Chondrocyte (in vitro differentiated cells): ENCODE measurements around the gene EID2B. TPM values are rescaled to one million over a fixed set of nuclear protein-coding genes. Genes with fewer than 3 reads are reported as not detected.

Experiments used
- DNase-seq: peaks from one replicate; pipeline ENCODE4 v3.0.0; 2021; ENCODE audit warnings: mixed read lengths, low spot score
- H3K27ac Mint-ChIP-seq: one replicate; pipeline ENCODE4 v1.8.0; 2021; ENCODE audit warnings: mild to moderate bottlenecking, moderate library complexity, mixed read lengths; ENCODE audit not compliant: unreplicated experiment
- H3K27me3 Mint-ChIP-seq: 2 replicates; pipeline ENCODE4 v1.8.0; 2021; ENCODE audit warnings: low read depth, mixed read lengths
- H3K36me3 Mint-ChIP-seq: 2 replicates; pipeline ENCODE4 v1.8.0; 2021; ENCODE audit warnings: low read depth, mixed read lengths
- H3K4me1 Mint-ChIP-seq: 2 replicates; pipeline ENCODE4 v1.8.0; 2021; ENCODE audit warnings: low read depth, mild to moderate bottlenecking, mixed read lengths
- H3K4me3 Mint-ChIP-seq: one replicate; pipeline ENCODE4 v1.8.0; 2021; ENCODE audit warnings: mild to moderate bottlenecking, moderate library complexity, mixed read lengths; ENCODE audit not compliant: unreplicated experiment
- H3K9me3 Mint-ChIP-seq: 2 replicates; pipeline ENCODE4 v1.8.0; 2021; ENCODE audit warnings: low read depth, mixed read lengths
- long read RNA-seq: library from polyadenylated mRNA; stranded (forward); transcript quantifications from one replicate; pipeline ENCODE4 v2.0.0, GENCODE V29; 2021
- total RNA-seq: library from RNA; stranded (reverse); gene quantifications from 3 replicates; pipeline ENCODE4 v1.2.1, GENCODE V29; 2021
- TF ChIP-seq, protein P1 (sequence below): fragments of 200-600 bp; sonication (generic); IDR thresholded peaks from 2 replicates; pipeline ENCODE4 v1.5.0; 2021; ENCODE audit warnings: antibody characterized with exemption, mild to moderate bottlenecking, moderate library complexity

Gene EID2B, protein sequence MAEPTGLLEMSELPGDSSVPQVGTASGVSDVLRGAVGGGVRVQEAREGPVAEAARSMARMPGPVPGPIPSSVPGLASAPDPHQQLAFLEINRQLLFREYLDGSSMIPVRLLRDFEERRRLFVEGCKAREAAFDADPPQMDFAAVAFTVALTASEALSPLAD
- 1.7 to 2.7 TPM (median 2.4 TPM) in 3 replicates for total RNA-seq
- long read RNA-seq: 0 reads

DNA sequence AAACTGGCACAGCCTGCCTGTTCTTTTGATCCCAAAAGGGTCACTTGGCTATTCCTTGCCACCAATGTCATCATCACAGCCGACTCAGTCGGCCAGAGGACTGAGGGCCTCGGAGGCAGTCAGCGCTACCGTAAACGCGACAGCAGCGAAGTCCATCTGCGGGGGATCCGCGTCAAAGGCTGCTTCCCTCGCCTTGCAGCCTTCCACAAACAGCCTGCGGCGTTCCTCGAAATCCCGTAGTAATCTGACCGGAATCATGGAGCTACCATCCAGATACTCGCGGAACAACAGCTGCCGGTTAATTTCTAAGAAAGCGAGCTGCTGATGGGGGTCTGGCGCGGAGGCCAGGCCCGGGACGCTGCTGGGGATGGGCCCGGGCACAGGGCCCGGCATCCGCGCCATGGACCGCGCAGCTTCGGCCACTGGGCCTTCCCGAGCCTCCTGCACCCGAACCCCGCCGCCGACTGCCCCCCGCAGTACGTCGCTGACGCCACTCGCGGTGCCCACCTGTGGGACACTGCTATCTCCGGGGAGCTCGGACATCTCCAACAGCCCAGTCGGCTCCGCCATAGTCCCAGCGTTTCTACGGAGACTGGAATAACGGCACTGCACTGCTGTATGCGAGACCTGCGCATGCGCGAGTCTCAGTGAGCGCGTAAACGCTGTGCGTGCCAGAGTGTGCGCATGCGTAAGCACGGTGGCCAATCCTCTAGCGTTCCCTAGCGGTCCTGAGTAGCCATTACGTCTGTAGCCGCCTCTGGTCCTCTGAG is at the start of gene EID2B:
EID2B (minus strand) TSS at position 620 of the 770 bp plus-strand sequence; CDS start at position 570, 50 bp downstream.
- TF ChIP-seq, protein P1, sequence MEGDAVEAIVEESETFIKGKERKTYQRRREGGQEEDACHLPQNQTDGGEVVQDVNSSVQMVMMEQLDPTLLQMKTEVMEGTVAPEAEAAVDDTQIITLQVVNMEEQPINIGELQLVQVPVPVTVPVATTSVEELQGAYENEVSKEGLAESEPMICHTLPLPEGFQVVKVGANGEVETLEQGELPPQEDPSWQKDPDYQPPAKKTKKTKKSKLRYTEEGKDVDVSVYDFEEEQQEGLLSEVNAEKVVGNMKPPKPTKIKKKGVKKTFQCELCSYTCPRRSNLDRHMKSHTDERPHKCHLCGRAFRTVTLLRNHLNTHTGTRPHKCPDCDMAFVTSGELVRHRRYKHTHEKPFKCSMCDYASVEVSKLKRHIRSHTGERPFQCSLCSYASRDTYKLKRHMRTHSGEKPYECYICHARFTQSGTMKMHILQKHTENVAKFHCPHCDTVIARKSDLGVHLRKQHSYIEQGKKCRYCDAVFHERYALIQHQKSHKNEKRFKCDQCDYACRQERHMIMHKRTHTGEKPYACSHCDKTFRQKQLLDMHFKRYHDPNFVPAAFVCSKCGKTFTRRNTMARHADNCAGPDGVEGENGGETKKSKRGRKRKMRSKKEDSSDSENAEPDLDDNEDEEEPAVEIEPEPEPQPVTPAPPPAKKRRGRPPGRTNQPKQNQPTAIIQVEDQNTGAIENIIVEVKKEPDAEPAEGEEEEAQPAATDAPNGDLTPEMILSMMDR: peak; percentile 93
- no peaks in the 10 kb centered on the region for H3K9me3 Mint-ChIP-seq
- peak; percentile 95 for DNase-seq
- peak within 1 kb of the TSS; percentile 95 for H3K4me3 Mint-ChIP-seq
- peak within 1 kb of the TSS; percentile 92 for H3K27ac Mint-ChIP-seq
- H3K27me3 Mint-ChIP-seq: no peaks in the 10 kb centered on the region
- H3K36me3 Mint-ChIP-seq: peaks cover 1% of the 10 kb centered on the region
- peaks cover 23% of the 10 kb centered on the region for H3K4me1 Mint-ChIP-seq

DNA sequence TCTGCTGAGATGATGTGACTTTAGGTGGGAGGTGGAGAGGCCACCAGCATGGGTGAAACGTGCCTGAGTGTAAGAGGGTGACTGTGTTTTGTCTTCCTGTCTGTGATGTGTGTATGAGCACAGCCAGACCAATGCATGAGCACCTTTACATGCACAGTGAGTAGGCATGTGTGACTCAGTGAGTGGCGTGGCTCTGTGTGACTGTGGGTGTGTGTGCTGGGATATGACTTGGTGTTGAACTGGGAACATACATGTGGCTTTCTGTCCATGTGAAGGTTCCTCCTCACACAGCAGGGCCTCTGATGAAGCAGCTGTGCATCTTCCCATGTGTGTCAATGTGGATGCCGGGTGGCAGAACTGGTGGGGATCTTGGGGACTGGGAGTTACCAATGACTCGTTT is 49.8 kb upstream of the EID2B start:
- H3K36me3 Mint-ChIP-seq: no peaks in the 10 kb centered on the region
- H3K27me3 Mint-ChIP-seq: peaks cover 2% of the 10 kb centered on the region
- no peak overlapping the region for H3K27ac Mint-ChIP-seq
- H3K4me1 Mint-ChIP-seq: no peaks in the 10 kb centered on the region
- H3K9me3 Mint-ChIP-seq: peaks cover 12% of the 10 kb centered on the region
- TF ChIP-seq, protein P1: no peak
- no peak overlapping the region for H3K4me3 Mint-ChIP-seq
- no peak for DNase-seq

DNA sequence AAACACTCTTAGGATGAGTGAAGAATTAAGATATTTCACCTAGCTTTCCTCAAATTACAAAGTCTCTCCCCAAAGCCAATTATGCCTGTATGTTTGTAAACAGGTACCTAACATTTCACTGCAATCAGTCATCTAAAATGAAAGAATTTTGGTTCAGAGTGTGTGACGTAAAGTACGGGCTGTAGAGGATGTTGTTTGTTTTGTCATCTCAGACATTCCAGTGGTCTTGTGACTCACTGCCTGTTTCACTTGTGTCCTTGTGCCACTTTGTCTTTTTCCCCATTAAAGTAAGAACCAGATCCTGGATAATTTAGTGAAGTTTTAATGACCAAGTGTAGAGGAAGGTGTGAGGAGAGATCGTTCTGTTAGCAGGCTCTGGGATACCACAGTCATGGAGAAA is 36.0 kb upstream of the EID2B start:
- H3K27ac Mint-ChIP-seq: no peak overlapping the region
- no peak for DNase-seq
- peaks cover 5% of the 10 kb centered on the region for H3K4me1 Mint-ChIP-seq
- TF ChIP-seq, protein P1: no peak
- no peak overlapping the region for H3K4me3 Mint-ChIP-seq
- H3K36me3 Mint-ChIP-seq: no peaks in the 10 kb centered on the region
- peaks cover 7% of the 10 kb centered on the region for H3K27me3 Mint-ChIP-seq
- peaks cover 13% of the 10 kb centered on the region for H3K9me3 Mint-ChIP-seq

DNA sequence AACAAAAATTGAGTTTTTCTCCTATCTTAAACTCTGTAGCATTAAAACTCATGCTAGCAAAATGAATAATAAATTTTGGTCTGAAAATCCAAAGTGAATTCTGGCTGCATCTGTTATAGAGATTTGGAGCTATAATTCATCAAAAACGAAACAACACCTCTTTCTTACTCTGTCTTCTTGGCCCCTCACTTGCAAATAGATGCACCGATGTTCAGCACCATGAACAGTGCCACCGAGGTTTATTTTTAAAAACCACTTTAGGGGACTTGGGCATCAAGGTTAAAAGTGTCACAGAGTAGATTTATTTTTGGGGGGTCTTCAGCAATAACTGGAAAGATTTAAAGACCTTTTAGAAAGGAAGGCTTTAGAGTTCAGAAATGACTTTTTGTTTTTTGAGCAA is 33.4 kb upstream of the EID2B start:
- H3K27ac Mint-ChIP-seq: no peak overlapping the region
- peaks cover 14% of the 10 kb centered on the region for H3K27me3 Mint-ChIP-seq
- no peaks in the 10 kb centered on the region for H3K9me3 Mint-ChIP-seq
- peaks cover 5% of the 10 kb centered on the region for H3K4me1 Mint-ChIP-seq
- TF ChIP-seq, protein P1: no peak
- no peaks in the 10 kb centered on the region for H3K36me3 Mint-ChIP-seq
- DNase-seq: no peak
- H3K4me3 Mint-ChIP-seq: no peak overlapping the region

DNA sequence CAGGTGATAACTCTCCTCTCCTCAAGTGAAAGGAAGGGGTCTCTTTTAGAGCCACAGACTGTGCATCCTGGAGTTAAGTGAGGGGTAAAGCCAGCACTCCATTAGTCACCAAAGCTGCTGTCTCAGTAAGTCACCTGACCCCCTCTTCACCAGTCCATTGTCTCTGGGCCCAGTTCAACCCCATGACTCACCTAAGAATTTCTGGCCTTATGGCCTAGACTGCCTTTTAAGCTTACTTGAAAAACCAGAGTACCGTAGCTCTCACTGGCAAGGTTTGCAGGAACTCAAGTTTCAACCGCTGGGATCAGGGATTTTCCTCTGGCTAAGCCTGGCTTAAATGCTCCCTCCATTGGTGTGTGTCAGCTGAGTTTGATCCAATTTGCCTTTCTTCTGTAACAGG is 30.8 kb upstream of the EID2B start:
- Mint-ChIP-seq H3K4me1 (peaks cover under 1% of the 10 kb centered on the region), H3K9me3 (no peaks in the 10 kb centered on the region), H3K4me3 (no peak overlapping the region), H3K27me3 (peaks cover 24% of the 10 kb centered on the region), H3K36me3 (no peaks in the 10 kb centered on the region), H3K27ac (no peak overlapping the region)
- DNase-seq: no peak
- TF ChIP-seq, protein P1: no peak
